GM12891 (cell line): ENCODE data around the gene PINK1.

Experiments used
- PAX5 ChIP-seq: IDR thresholded peaks from 2 replicates; pipeline ENCODE4 v1.6.1; 2011; ENCODE audit warnings: low read length, moderate library complexity, mild to moderate bottlenecking; ENCODE audit not compliant: insufficient read depth, severe bottlenecking
- POLR2A ChIP-seq: IDR thresholded peaks from 2 replicates; pipeline ENCODE4 v1.6.1; 2011; ENCODE audit warnings: low read depth, low read length, control low read depth
- POLR2AphosphoS5 ChIP-seq: IDR thresholded peaks from 2 replicates; pipeline ENCODE4 v1.6.1; 2011; ENCODE audit warnings: low read depth, low read length, control low read depth
- SPI1 ChIP-seq: IDR thresholded peaks from 2 replicates; pipeline ENCODE4 v1.6.1; 2011; ENCODE audit warnings: low read depth, low read length, control low read depth
- TAF1 ChIP-seq: IDR thresholded peaks from 2 replicates; pipeline ENCODE4 v1.6.1; 2011; ENCODE audit warnings: low read depth, low read length, control low read depth

DNA sequence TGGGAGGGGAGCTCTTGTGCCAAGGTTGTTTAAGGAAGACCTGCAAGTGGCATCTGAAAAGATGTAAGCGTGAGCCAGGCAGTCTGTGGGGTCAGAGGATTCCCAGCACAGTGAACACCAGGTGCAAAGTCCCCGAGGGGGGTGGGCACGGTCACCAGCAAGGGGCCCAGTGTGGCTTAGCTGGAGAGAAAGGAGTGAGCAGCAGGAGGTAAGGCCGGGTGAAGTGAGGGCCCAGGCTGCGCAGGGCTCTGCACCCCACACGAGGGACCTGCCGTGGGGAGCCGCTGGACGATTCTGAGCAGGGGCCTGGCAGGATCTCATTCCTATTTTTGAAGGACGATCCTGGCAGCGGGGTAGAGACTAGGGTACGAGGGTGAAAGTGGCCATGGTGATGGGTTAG lies 23.8 kb downstream of the PINK1 start:
- TF ChIP-seq POLR2AphosphoS5, result no peak
- TF ChIP-seq POLR2A, result no peak
- TF ChIP-seq TAF1, result no peak
- no peak for TF ChIP-seq PAX5
- no peak for TF ChIP-seq SPI1
